ENCODE measurements around the gene CLEC14A. TPM values are rescaled to one million over a fixed set of nuclear protein-coding genes. Genes with fewer than 3 reads are reported as not detected.

CLEC14A gene
- polyA plus RNA-seq, 1 donor (not counting 4 experiments of a cell fraction or from before 2014, with no cell fraction given) = not detected

DNA sequence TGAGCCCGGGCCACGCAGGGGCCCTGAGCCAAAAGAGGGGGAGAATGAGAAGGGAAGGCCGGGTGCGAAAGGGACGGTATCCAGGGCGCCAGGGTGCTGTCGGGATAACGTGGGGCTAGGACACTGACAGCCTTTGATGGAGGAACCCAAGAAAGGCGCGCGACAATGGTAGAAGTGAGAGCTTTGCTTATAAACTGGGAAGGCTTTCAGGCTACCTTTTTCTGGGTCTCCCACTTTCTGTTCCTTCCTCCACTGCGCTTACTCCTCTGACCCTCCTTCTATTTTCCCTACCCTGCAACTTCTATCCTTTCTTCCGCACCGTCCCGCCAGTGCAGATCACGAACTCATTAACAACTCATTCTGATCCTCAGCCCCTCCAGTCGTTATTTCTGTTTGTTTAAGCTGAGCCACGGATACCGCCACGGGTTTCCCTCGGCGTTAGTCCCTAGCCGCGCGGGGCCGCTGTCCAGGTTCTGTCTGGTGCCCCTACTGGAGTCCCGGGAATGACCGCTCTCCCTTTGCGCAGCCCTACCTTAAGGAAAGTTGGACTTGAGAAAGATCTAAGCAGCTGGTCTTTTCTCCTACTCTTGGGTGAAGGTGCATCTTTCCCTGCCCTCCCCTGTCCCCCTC, 45.2 kb downstream of the CLEC14A start:
- no peaks in the 10 kb centered on the region for H3K79me2 ChIP-seq (ENCODE audit: control insufficient read depth, insufficient read depth, low read length)
- H4K20me1 ChIP-seq (ENCODE audit: control insufficient read depth, extremely low read depth, insufficient read depth, low read length) = peaks cover 2% of the 10 kb centered on the region
- peaks cover 7% of the 10 kb centered on the region for H3K9me3 ChIP-seq (ENCODE audit: control insufficient read depth, low read depth, low read length)
- peaks cover 50% of the 10 kb centered on the region for H3K27me3 ChIP-seq (ENCODE audit: control insufficient read depth, extremely low read depth, insufficient read depth, low read length)
- peak; percentile 37 for TF ChIP-seq EZH2 (IDR thresholded peaks at IDR 0.05; ENCODE audit: low read length)
- TF ChIP-seq, protein P1, sequence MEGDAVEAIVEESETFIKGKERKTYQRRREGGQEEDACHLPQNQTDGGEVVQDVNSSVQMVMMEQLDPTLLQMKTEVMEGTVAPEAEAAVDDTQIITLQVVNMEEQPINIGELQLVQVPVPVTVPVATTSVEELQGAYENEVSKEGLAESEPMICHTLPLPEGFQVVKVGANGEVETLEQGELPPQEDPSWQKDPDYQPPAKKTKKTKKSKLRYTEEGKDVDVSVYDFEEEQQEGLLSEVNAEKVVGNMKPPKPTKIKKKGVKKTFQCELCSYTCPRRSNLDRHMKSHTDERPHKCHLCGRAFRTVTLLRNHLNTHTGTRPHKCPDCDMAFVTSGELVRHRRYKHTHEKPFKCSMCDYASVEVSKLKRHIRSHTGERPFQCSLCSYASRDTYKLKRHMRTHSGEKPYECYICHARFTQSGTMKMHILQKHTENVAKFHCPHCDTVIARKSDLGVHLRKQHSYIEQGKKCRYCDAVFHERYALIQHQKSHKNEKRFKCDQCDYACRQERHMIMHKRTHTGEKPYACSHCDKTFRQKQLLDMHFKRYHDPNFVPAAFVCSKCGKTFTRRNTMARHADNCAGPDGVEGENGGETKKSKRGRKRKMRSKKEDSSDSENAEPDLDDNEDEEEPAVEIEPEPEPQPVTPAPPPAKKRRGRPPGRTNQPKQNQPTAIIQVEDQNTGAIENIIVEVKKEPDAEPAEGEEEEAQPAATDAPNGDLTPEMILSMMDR (optimal IDR thresholded peaks at IDR 0.05 in 1 of 3, IDR thresholded peaks at IDR 0.05 in 1 of 3, conservative IDR thresholded peaks at IDR 0.05 in 1 of 3; ENCODE audit: extremely low read depth in 1 of 3, insufficient read depth in 2 of 3, low read length in 3 of 3) = no peak
- no peak overlapping the region for H3K9ac ChIP-seq (ENCODE audit: control insufficient read depth, extremely low read depth, insufficient read depth, low read length)
- DNase-seq (ENCODE audit: low read depth, low spot score) (no peak), FAIRE-seq (no peak)
- H3K27ac ChIP-seq (ENCODE audit: control insufficient read depth, insufficient read depth, low read length) = no peak overlapping the region
- peaks cover 20% of the 10 kb centered on the region for H3K4me1 ChIP-seq (ENCODE audit: control insufficient read depth, extremely low read depth, insufficient read depth, low read length)
- H3K4me2 ChIP-seq (ENCODE audit: control insufficient read depth, extremely low read depth, insufficient read depth, low read depth, low read length) = peak overlapping the region; percentile 62
- H3K4me3 ChIP-seq (ENCODE audit: control insufficient read depth in 2 of 3, extremely low read depth in 1 of 3, insufficient read depth in 2 of 3, low read depth in 1 of 3, low read length in 3 of 3) = peak overlapping the region in 1 of 3 experiments; percentile 48
- no peaks in the 10 kb centered on the region for H3K9me1 ChIP-seq (ENCODE audit: control insufficient read depth, extremely low read depth, insufficient read depth, low read length)
- H2AFZ ChIP-seq (ENCODE audit: control insufficient read depth, low read length) = no peak overlapping the region
- dilution Hi-C loops (cut with MboI; ENCODE audit: extremely low pct_ligation_motif_present, low sequenced_read_pairs) = no loop called here
- H3K36me3 ChIP-seq (ENCODE audit: control insufficient read depth in 2 of 2, extremely low read depth in 1 of 2, insufficient read depth in 2 of 2, low read length in 2 of 2) = no peaks in the 10 kb centered on the region

DNA sequence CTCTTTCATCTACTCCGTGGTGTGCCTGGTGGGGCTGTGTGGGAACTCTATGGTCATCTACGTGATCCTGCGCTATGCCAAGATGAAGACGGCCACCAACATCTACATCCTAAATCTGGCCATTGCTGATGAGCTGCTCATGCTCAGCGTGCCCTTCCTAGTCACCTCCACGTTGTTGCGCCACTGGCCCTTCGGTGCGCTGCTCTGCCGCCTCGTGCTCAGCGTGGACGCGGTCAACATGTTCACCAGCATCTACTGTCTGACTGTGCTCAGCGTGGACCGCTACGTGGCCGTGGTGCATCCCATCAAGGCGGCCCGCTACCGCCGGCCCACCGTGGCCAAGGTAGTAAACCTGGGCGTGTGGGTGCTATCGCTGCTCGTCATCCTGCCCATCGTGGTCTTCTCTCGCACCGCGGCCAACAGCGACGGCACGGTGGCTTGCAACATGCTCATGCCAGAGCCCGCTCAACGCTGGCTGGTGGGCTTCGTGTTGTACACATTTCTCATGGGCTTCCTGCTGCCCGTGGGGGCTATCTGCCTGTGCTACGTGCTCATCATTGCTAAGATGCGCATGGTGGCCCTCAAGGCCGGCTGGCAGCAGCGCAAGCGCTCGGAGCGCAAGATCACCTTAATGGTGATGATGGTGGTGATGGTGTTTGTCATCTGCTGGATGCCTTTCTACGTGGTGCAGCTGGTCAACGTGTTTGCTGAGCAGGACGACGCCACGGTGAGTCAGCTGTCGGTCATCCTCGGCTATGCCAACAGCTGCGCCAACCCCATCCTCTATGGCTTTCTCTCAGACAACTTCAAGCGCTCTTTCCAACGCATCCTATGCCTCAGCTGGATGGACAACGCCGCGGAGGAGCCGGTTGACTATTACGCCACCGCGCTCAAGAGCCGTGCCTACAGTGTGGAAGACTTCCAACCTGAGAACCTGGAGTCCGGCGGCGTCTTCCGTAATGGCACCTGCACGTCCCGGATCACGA, 46.0 kb downstream of the CLEC14A start:
- H3K27ac ChIP-seq (ENCODE audit: control insufficient read depth, insufficient read depth, low read length) = no peak overlapping the region
- H3K79me2 ChIP-seq (ENCODE audit: control insufficient read depth, insufficient read depth, low read length) = no peaks in the 10 kb centered on the region
- peaks cover 20% of the 10 kb centered on the region for H3K4me1 ChIP-seq (ENCODE audit: control insufficient read depth, extremely low read depth, insufficient read depth, low read length)
- H3K4me3 ChIP-seq (ENCODE audit: control insufficient read depth in 2 of 3, extremely low read depth in 1 of 3, insufficient read depth in 2 of 3, low read depth in 1 of 3, low read length in 3 of 3) = peak overlapping the region in 1 of 3 experiments; percentile 48
- H3K9me1 ChIP-seq (ENCODE audit: control insufficient read depth, extremely low read depth, insufficient read depth, low read length) = no peaks in the 10 kb centered on the region
- no peak overlapping the region for H2AFZ ChIP-seq (ENCODE audit: control insufficient read depth, low read length)
- no peak overlapping the region for H3K9ac ChIP-seq (ENCODE audit: control insufficient read depth, extremely low read depth, insufficient read depth, low read length)
- TF ChIP-seq EZH2 (IDR thresholded peaks at IDR 0.05; ENCODE audit: low read length) = no peak
- TF ChIP-seq, protein P1 (optimal IDR thresholded peaks at IDR 0.05 in 1 of 3, IDR thresholded peaks at IDR 0.05 in 1 of 3, conservative IDR thresholded peaks at IDR 0.05 in 1 of 3; ENCODE audit: extremely low read depth in 1 of 3, insufficient read depth in 2 of 3, low read length in 3 of 3) = no peak
- peaks cover 2% of the 10 kb centered on the region for H4K20me1 ChIP-seq (ENCODE audit: control insufficient read depth, extremely low read depth, insufficient read depth, low read length)
- peaks cover 7% of the 10 kb centered on the region for H3K9me3 ChIP-seq (ENCODE audit: control insufficient read depth, low read depth, low read length)
- DNase-seq (ENCODE audit: low read depth, low spot score) = no peak
- H3K4me2 ChIP-seq (ENCODE audit: control insufficient read depth, extremely low read depth, insufficient read depth, low read depth, low read length) = peak overlapping the region; percentile 62
- dilution Hi-C loops (cut with MboI; ENCODE audit: extremely low pct_ligation_motif_present, low sequenced_read_pairs) = no loop called here
- no peak for FAIRE-seq
- H3K27me3 ChIP-seq (ENCODE audit: control insufficient read depth, extremely low read depth, insufficient read depth, low read length) = peaks cover 50% of the 10 kb centered on the region
- no peaks in the 10 kb centered on the region for H3K36me3 ChIP-seq (ENCODE audit: control insufficient read depth in 2 of 2, extremely low read depth in 1 of 2, insufficient read depth in 2 of 2, low read length in 2 of 2)

Measured in keratinocyte (primary cell).